GM19328 (cell line): ENCODE measurements around the gene ABCC2.
A peak's percentile ranks its signal among the peaks of the same experiment; 100 is the strongest.
"Not testable (repeated sequence)": the region's sequence is repeated elsewhere in the genome, so short reads cannot be mapped to it uniquely, and the experiment has no call there.

Experiments used
- ATAC-seq: cut with Tn5 transposase; IDR thresholded peaks from one replicate; pipeline ENCODE4 v1.9.1; 2021; ENCODE audit warnings: mild to moderate bottlenecking, moderate library complexity; ENCODE audit not compliant: unreplicated experiment

ABCC2 gene

GRCh38 chr10:99782447-99783286 lies at the start of gene ABCC2:
Gene ABCC2, plus strand, starts transcription at chr10:99782640. Its CDS starts 205 bp downstream, at chr10:99782845.
- ATAC-seq = no peak

GRCh38 chr10:99733366-99733765 lies 49.1 kb upstream of the ABCC2 start:
- no peak for ATAC-seq

- not testable (repeated sequence) for ATAC-seq
Measured at GRCh38 chr10:99734111-99734510, 48.3 kb upstream of the ABCC2 start.

- ATAC-seq = no peak
Measured at GRCh38 chr10:99740260-99740659, 42.2 kb upstream of the ABCC2 start.

GRCh38 chr10:99740933-99741559 lies 41.4 kb upstream of the ABCC2 start:
- ATAC-seq = no peak

GRCh38 chr10:99742254-99742653 lies 40.2 kb upstream of the ABCC2 start:
- no peak for ATAC-seq

- ATAC-seq = no peak
Measured at GRCh38 chr10:99742701-99743100, 39.7 kb upstream of the ABCC2 start.

GRCh38 chr10:99743841-99744240 lies 38.6 kb upstream of the ABCC2 start:
- no peak for ATAC-seq

GRCh38 chr10:99746166-99746565 lies 36.3 kb upstream of the ABCC2 start:
- not testable (repeated sequence) for ATAC-seq

- ATAC-seq = no peak
Measured at GRCh38 chr10:99748823-99749451, 33.5 kb upstream of the ABCC2 start.

GRCh38 chr10:99750641-99751040 lies 31.8 kb upstream of the ABCC2 start:
- no peak for ATAC-seq

- ATAC-seq = no peak
Measured at GRCh38 chr10:99754670-99755069, 27.8 kb upstream of the ABCC2 start.

- ATAC-seq = no peak
Measured at GRCh38 chr10:99756159-99756558, 26.3 kb upstream of the ABCC2 start.

- ATAC-seq = no peak
Measured at GRCh38 chr10:99758211-99758891, 24.1 kb upstream of the ABCC2 start.

- ATAC-seq = no peak
Measured at GRCh38 chr10:99760321-99760720, 22.1 kb upstream of the ABCC2 start.

- ATAC-seq = no peak
Measured at GRCh38 chr10:99761365-99761764, 21.1 kb upstream of the ABCC2 start.

GRCh38 chr10:99765672-99766301 lies 16.7 kb upstream of the ABCC2 start:
- peak; percentile 14 for ATAC-seq

GRCh38 chr10:99766302-99766681 lies 16.1 kb upstream of the ABCC2 start:
- peak; percentile 60 for ATAC-seq

GRCh38 chr10:99767901-99768300 lies 14.5 kb upstream of the ABCC2 start:
- no peak for ATAC-seq

- no peak for ATAC-seq
Measured at GRCh38 chr10:99768556-99768955, 13.9 kb upstream of the ABCC2 start.

- ATAC-seq = no peak
Measured at GRCh38 chr10:99769706-99770105, 12.7 kb upstream of the ABCC2 start.
